ENCODE measurements around the gene ITPR1.

- TF ChIP-seq POLR2A (IDR thresholded peaks at IDR 0.05) (no peak), EP300 (IDR thresholded peaks at IDR 0.05; ENCODE audit: low read depth) (no peak)
Observed at GRCh38 chr3:4852780-4853748, 359.9 kb downstream of the ITPR1 start.
